IPS-NIHi7 (cell line): ENCODE data around the gene CTTN.
A peak's percentile ranks its signal among the peaks of the same experiment; 100 is the strongest.
"Not testable (repeated sequence)": the region's sequence is repeated elsewhere in the genome, so short reads cannot be mapped to it uniquely, and the experiment has no call there.

Source experiments
- DNase-seq: peaks from one replicate; pipeline ENCODE4 v3.0.0; 2012; ENCODE audit warnings: mixed read lengths; ENCODE audit errors: extremely low spot score

The CTTN gene

DNA sequence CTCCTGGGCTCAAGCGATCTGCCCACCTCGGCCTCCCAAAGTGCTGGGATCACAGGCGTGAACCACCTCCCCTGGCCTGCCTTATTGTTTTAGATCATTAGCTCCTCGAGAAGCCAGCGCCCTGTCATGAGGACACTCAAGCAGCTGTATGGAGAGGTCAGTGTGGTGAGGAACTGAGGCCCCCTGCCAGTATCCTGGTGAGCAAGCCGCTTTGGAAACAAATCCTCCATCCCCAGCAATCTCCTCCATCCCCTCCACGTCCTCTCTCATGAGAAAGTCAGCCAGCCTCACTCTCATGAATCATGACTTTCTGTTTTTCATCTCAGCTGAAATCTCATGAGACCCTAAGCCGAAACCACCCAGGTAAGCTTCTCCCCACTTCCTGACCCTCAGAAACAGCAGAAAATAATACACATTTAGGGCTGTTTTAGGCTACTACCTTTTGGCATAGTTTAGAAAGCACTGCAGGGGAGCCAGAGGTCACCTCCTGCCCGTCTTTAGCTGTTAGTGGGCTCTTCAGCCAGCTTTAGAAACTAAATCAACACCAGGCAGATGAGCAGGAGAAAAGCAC lies 56.0 kb downstream of the CTTN start:
- DNase-seq = no peak

DNA sequence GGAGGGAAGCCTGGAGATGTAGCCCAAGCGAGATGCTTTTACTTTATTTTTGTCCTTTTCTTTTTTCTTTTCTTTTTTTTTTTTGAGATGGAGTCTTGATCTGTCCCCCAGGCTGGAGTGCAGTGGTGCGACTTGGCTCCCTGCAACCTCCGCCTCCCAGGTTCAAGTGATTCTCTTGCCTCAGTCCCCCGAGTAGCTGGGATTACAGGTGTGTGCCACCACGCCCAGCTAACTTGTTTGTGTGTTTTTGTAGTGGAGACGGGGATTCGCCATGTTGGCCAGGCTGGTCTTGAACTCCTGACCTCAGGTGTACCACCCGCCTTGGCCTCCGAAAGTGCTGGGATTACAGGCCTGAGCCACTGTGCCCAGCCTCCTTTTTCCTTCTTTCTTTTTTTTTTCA lies 56.5 kb downstream of the CTTN start:
- not testable (repeated sequence) for DNase-seq

DNA sequence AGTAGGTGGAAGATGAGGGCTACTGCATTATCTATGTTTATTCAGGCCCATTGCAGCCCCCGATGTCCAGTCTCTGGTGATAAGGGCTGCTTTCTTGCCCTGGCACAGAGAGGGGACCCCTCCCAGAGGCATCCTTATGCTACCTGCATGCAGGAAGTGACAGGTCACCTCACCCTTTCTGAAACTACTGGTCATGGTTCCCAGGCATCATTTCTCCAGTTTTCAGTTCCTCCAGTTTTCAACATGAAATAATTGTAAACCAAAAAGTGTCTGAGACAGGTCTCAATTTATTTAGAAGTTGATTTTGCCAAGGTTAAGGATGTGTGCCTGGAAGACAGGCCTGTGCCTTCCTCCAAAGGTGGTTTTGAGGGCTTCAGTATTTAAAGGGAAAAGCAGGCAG lies 57.0 kb downstream of the CTTN start:
- no peak for DNase-seq

DNA sequence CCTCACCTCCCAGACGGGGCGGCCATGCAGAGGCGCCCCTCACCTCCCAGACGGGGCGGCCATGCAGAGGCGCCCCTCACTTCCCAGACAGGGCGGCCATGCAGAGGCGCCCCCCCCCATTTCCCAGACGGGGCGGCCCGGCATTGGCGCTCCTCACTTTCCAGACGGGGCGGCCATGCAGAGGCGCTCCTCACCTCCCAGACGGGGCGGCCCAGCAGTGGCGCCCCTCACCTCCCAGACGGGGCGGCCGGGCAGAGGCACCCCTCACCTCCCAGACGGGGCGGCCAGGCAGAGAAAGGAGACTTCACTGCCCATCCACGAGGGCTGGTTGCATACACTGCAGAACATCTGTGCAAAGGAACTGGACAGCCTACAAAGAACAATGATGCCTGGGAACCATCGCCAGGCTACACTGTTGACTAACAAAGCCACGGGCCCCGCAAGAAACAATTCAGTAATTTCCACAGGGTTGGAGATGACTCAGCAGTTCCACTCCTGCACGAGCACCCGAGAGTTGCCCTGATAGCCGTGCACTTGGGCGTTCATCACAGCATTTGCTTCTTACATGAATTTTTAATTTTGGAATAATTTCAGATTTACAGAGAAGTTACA lies 58.7 kb downstream of the CTTN start:
- DNase-seq = no peak

DNA sequence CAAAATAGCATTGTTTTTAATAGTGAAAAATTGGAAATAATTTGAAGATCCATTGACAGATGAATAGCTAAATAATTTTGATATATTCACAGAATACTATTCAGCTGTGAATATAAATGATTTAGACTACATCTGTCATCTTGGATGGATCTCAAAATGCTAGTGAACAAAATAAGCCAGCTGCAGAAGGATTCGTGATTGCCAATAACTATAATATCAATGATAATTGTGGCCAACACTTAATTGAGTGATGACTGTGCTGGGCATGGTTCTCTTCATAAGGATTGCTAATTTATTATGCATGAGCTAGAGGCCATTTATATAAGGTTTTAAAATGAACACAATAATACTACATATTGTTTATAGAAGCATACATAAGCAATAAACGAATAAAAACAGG lies 60.4 kb downstream of the CTTN start:
- DNase-seq = no peak

DNA sequence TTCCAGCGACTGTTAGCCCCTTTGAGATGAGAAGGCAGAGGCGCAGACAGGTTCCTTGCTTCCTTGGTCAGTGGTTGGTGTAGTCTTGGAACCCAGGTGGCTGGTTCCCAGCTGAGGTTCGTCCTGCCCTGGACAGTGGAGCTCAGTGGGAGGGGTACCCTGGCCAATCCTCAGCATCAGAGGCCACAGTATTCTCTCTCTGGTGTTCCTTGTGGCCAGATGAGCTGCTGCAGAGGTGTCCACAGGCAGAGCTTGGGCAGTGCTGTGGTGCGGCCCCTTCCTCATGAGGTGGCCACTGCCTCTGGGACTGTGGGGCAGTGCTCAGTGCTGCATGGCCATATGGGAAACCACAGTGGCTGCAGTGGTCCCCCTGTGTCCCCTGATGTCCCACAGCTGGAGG lies 61.8 kb downstream of the CTTN start:
- DNase-seq = no peak

DNA sequence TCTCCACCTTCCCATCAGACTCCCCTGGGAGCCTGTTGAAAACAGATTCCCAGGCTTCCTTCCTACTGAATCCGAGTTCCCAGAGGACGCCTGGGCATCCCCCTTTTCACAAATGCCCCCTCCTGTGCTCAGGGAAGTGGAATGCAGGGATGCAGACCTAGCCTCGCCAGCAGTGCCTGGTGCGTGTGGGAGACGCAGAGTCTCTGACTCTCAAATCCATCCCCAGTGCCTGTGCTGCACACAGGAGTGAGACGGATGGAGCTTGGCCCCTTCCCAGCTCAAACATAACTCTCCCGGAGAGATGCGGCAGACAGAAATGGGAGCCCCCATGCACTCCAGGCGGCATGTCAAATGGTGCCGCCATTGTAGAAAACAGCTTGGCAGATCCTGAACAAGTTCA lies 62.6 kb downstream of the CTTN start:
- DNase-seq = no peak

DNA sequence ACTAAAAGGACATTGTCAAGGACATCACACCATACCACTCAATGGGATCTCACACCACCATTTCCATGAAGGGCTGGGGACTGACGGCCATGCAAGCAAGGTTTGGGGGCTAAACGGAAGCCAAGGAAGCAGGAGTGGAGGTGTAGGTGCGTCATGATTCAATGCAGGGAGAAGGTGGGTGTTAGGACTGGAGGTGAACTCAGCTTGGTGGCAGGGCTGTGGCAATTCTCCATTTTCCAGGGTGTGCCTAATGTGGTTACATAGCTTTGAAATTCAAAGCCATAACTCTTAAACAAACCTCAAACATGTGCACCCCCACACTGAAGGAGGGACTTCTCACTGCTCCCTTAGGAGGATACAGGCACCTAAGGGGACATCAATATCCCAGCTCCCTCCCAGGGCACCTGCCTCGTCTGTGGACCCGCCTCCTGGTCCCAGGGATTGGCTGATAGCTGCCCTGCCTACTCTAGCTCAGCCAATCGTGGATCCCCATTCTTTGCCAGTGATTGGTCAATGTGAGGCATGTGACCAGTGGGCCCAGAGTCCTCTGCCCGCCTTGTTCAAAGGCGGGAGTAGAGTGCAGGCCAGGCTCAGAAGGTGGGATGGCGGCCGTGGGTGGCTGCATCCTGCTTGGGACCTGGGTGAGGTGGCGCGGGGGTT lies 64.6 kb downstream of the CTTN start:
- peak; percentile 38 for DNase-seq

- no peak for DNase-seq
These were observed 65.3 kb downstream of the CTTN start for GRCh38 chr11:70463478-70464255.

DNA sequence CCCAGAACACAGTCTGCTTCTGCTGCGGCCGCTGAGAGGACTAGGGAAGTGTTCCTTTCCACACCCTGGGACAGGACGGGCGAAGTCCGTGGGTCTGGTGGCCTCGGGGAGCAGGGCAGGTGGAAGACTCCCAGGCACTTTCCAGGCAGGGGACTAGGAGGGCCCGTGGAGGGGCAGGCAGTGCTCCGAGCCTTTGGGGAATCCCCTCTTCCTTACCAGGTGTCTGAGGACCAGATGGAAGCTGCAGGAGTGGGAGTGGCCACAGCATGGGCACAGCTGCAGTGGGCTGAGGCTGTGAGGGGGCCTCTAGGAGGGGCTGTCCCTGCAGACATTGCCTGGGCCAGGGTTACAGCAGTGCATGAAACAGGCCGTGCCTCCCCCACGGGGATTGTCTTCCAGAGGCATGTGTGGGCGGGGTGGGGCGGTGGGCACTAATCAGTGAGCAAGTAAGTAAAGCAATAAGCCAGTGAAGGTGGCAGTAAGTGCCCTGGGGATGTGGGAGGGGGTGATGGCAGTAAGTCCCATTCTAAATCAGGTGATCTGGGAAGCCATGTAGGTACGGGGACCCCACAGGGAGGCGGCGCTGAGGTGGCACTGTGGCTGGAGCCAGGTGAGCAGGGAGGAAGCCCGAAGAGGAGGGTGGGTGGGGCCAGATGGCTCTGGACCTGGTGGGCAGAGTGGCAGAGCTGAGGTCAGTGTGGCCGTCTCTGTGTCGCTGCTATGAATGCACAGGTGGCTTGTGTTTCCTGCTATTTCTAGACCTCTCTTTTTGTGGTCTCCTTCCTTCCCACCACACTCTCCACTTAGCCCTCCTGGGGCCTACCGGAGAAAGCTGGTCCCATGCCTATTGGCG lies 66.4 kb downstream of the CTTN start:
- DNase-seq = no peak

GRCh38 chr11:70466154-70466553 lies 67.8 kb downstream of the CTTN start:
- DNase-seq = peak; percentile 35

- no peak for DNase-seq
These were observed 68.3 kb downstream of the CTTN start for GRCh38 chr11:70466596-70466995.

DNA sequence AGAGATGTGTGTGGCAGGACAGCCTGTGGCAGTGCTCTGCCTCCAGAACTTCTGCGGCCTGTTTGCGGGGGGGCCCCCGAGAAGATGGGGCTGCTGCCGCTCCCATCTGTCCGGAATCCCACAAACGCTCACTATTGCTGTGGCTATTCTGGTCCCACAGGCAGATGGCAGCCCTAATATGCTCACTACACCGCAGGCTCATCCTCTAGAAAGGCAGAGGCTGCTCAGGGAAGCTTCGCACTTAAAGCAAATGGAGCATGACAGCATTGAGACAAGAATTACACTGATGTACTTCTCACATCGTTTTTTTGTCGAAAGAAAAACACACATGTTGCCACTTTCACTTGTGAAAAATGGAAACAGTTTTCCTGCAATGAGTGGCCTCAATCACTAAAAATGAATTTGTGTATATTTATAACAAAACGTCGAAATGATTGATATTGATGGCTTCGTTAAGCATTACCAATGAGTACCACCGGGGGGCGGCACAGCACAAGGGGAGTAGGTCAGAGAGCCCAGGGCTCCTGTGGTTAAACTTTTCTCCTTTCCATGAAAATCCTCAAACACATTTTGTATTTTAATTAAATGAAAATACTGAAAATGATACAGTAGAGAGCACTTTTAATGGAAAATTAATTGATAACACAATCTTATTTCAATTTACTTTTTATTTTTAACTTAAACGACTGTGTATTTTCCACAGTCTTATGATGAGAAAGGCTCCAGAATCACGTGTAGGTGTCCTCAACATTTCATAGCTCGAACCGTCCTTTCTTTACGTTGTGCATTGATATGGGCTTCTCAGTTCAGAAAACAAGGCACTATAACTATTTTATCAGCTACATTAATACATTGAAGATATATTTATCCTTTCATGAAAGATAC lies 69.1 kb downstream of the CTTN start:
- peak; percentile 72 for DNase-seq

- DNase-seq = no peak
These were observed 70.2 kb downstream of the CTTN start for GRCh38 chr11:70468256-70469195.

DNA sequence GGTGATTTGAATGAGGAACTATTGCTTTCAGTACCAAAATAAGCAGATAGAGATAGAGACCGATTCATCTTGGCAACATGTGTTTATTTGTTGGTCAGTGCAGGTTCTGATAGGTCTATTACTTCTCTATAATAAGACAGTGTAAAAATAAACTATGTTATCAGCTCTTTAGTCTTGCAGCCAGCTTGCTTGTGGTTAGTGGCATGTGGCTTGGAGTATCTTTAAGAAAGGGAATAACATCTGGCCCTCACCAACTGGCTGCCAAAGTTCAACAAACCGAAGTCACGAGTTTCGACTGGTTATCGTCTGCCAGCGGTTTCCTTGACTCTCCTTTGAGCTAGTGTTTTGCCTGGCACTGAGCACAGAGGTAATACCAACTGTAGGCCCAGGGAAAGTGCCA lies 71.8 kb downstream of the CTTN start:
- DNase-seq = no peak

- peak; percentile 95 for DNase-seq
These were observed 72.9 kb downstream of the CTTN start for GRCh38 chr11:70471254-70471653.

DNA sequence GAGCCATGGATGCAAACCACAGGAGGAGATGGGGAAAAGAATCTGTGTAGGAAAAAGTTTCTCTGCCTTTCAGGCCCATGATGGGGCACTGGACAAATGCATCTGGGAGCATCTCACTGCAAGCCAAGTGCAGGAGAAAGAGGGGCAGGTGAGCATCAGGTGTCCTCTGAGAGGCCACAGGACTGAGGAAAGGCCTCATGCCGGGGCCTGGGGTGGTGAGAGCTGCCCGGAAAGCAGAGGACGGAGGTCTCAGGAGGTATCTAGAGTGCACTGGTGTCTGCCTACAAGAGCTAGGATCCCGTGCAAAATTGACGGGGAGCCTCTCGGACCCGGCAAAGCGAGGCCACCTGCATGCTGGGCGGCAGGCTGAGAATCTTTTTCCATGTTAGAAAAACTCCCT lies 73.9 kb downstream of the CTTN start:
- no peak for DNase-seq

- DNase-seq = no peak
These were observed 75.0 kb downstream of the CTTN start for GRCh38 chr11:70473186-70473872.
